Tibial artery (tissue), 4 donors: ENCODE data around the gene JADE2.

Experiments
- DNase-seq, 2 donors: peaks; one replicate each; pipeline ENCODE4 v3.0.0-alpha.2; 2019
- H3K27ac ChIP-seq, 2 donors: fragments of 200-600 bp; sonication (generic) in 1 of 2; 1 replicate in 1 of 2; 2 replicates in 1 of 2; pipeline ENCODE4 v1.5.1; 2018 to 2019; ENCODE audit warnings: mild to moderate bottlenecking in 1 of 2
- H3K27me3 ChIP-seq, 2 donors: fragments of 200-600 bp; sonication (generic) in 1 of 2; one replicate each; pipeline versions ENCODE4 v1.5.1 to v1.6.0; 2016 to 2019
- H3K36me3 ChIP-seq, 3 donors: fragments of 200-600 bp; sonication (generic) in 2 of 3; one replicate each; pipeline ENCODE4 v1.5.1; 2016 to 2019; ENCODE audit warnings: mild to moderate bottlenecking in 2 of 3
- H3K4me1 ChIP-seq, 4 donors: fragments of 200-600 bp; sonication (generic) in 2 of 4; 1 replicate in 3 of 4; 2 replicates in 1 of 4; pipeline ENCODE4 v1.5.1; 2016 to 2019
- H3K4me3 ChIP-seq, 2 donors: fragments of 200-600 bp; sonication (generic) in 1 of 2; 1 replicate in 1 of 2; 2 replicates in 1 of 2; pipeline ENCODE4 v1.5.1; 2018 to 2019; ENCODE audit warnings: mild to moderate bottlenecking in 2 of 2
- H3K9me3 ChIP-seq, 3 donors: fragments of 200-600 bp; sonication (generic) in 1 of 3; one replicate each; pipeline ENCODE4 v1.5.1; 2016 to 2019
- intact Hi-C: fragments of 100-400 bp; cut with DNase I; formaldehyde crosslinking; loops from one replicate; pipeline ENCODE4 v1.15.0; 2023; ENCODE audit warnings: low total_unique reads
- TF ChIP-seq, protein P1 (sequence below), 2 experiments: fragments of 200-600 bp in 1 of 2; fragments of 450-650 bp in 1 of 2; IDR thresholded peaks; one replicate each; pipeline ENCODE4 v1.5.1; 2017 to 2019; ENCODE audit warnings: antibody characterized with exemption in 2 of 2, mild to moderate bottlenecking in 1 of 2, moderate library complexity in 1 of 2

The JADE2 gene

GRCh38 chr5:134538296-134538695 is 12.8 kb downstream of the JADE2 start:
- Histone ChIP-seq H3K27me3 (no peaks in the 10 kb centered on the region), H3K4me1 (peaks cover 0 to 29% (median 20%) of the 10 kb centered on the region in 4 donors), H3K4me3 (no peak overlapping the region), H3K36me3 (peaks cover 58 to 87% (median 58%) of the 10 kb centered on the region in 3 donors), H3K9me3 (no peaks in the 10 kb centered on the region), H3K27ac (no peak overlapping the region)
- DNase-seq: no peak
- intact Hi-C loops: no loop called here
- TF ChIP-seq, protein P1, sequence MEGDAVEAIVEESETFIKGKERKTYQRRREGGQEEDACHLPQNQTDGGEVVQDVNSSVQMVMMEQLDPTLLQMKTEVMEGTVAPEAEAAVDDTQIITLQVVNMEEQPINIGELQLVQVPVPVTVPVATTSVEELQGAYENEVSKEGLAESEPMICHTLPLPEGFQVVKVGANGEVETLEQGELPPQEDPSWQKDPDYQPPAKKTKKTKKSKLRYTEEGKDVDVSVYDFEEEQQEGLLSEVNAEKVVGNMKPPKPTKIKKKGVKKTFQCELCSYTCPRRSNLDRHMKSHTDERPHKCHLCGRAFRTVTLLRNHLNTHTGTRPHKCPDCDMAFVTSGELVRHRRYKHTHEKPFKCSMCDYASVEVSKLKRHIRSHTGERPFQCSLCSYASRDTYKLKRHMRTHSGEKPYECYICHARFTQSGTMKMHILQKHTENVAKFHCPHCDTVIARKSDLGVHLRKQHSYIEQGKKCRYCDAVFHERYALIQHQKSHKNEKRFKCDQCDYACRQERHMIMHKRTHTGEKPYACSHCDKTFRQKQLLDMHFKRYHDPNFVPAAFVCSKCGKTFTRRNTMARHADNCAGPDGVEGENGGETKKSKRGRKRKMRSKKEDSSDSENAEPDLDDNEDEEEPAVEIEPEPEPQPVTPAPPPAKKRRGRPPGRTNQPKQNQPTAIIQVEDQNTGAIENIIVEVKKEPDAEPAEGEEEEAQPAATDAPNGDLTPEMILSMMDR (IDR thresholded peaks at IDR 0.05): no peak

GRCh38 chr5:134539732-134540131 is 14.3 kb downstream of the JADE2 start:
- TF ChIP-seq, protein P1 (IDR thresholded peaks at IDR 0.05): no peak
- no peak for DNase-seq
- peaks cover 1 to 29% (median 19%) of the 10 kb centered on the region in 4 donors for H3K4me1 ChIP-seq
- H3K4me3 ChIP-seq: no peak overlapping the region
- no peaks in the 10 kb centered on the region for H3K27me3 ChIP-seq
- H3K36me3 ChIP-seq: peaks cover 58 to 99% (median 62%) of the 10 kb centered on the region in 3 donors
- H3K9me3 ChIP-seq: no peaks in the 10 kb centered on the region
- no peak overlapping the region for H3K27ac ChIP-seq
- intact Hi-C loops: no loop called here

DNA sequence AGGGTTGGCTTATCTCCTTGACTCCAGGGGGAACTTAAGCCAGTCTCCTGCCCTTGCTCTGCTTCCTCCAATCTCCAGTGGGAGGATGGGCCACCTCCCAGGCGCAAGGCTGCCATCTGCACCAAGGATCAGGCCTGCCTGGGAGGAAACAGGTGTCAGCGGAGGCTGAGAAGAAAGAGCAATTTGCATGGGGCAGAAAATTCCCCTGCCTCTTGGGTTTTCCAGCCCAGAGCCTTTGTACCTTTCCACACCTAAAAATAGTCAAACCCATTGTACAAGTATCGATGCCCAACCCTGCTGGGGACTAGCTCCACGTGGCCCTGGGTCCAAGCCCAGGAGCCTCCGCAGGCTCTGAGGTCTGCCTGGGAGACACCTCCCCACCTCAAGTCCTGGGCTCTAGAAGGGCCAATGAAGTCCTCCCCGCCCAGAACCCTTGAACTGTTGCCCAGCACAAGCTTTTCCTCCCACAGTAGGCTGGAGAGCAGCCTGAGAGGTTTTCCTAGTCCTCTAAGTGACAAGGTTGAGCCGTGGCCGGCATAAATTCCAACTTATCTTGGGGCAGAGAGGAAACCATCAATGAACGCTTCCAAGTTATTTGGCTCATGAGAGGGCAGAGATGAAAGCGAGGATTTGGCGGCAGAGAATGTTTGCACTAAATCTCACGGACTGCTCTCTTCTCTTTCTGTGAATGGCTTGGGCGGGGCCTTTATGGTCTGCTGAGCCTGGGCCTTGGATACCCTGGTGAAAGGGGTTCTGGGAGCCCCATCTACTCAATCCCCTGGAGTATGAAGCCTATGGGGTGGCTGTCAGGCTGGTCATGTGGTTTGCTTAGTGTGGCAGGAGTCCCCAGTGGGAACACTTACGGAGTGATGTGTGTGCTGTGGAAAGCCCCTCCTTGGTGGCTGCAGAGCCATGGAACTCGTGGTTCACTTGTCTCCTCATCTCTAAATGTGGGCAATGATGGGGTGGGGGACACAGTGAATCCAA is 15.6 kb downstream of the JADE2 start:
- H3K4me1 ChIP-seq: peaks cover 5 to 35% (median 27%) of the 10 kb centered on the region in 4 donors
- no peak for DNase-seq
- H3K27me3 ChIP-seq: no peaks in the 10 kb centered on the region
- no peak overlapping the region for H3K27ac ChIP-seq
- H3K4me3 ChIP-seq: no peak overlapping the region
- H3K36me3 ChIP-seq: peaks cover 58 to 91% (median 66%) of the 10 kb centered on the region in 3 donors
- no peaks in the 10 kb centered on the region for H3K9me3 ChIP-seq
- TF ChIP-seq, protein P1 (IDR thresholded peaks at IDR 0.05): no peak
- intact Hi-C loops: no loop called here

DNA sequence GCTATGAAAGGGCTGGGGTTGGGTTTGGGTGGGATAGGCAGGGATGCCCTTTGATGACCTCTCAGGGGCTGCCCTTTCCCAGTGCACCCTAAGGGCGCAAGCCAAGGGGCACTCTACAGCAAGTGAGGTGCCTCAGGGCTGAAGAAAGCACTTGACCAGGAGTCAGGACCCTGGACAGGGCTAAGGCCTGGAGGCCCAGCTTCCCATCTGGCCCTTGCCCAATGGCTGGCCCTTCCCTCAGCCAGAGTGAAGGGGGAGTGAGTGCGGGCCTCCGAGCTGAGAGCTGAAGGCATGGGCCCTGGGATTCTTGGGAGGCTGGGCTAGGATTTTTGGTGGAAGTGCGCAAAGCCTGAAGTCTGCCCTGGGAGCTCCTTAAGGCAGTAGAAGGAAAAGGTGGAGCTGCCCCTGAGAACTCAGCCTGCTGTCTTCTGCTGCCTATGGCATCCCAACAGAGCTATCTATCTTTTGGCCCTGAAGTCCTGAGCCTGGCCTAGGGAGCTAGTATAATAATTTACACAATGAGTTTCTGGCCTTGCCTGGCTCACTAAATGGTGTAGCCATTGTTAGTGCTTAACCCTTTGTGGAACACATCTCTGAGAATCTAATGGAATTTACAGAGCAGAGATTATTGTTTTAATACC is 16.4 kb downstream of the JADE2 start:
- H3K4me1 ChIP-seq: peaks cover 5 to 36% (median 34%) of the 10 kb centered on the region in 4 donors

More for the DNA sequence above, 16.4 kb downstream of the JADE2 start:
- intact Hi-C loops: no loop called here
- Histone ChIP-seq H3K4me3 (no peak overlapping the region), H3K9me3 (no peaks in the 10 kb centered on the region), H3K27me3 (no peaks in the 10 kb centered on the region), H3K27ac (no peak overlapping the region), H3K36me3 (peaks cover 51 to 89% (median 67%) of the 10 kb centered on the region in 3 donors)
- DNase-seq: no peak
- TF ChIP-seq, protein P1 (IDR thresholded peaks at IDR 0.05): no peak
